Neuron (in vitro differentiated cells): ENCODE measurements around the gene PODXL.

Source experiments
- H2AFZ ChIP-seq: one replicate; pipeline ENCODE4 v1.6.1; 2013; ENCODE audit warnings: low read depth, mild to moderate bottlenecking, inconsistent platforms, low read length, moderate library complexity
- H3K27me3 ChIP-seq: one replicate; pipeline ENCODE4 v1.6.1; 2013; ENCODE audit warnings: low read length; ENCODE audit not compliant: insufficient read depth
- H3K36me3 ChIP-seq: one replicate; pipeline ENCODE4 v1.6.1; 2013; ENCODE audit warnings: low read length; ENCODE audit not compliant: insufficient read depth
- H3K4me1 ChIP-seq: one replicate; pipeline ENCODE4 v1.6.1; 2013; ENCODE audit warnings: low read length; ENCODE audit not compliant: insufficient read depth
- H3K4me3 ChIP-seq: 2 replicates; pipeline ENCODE4 v1.5.1; 2013; ENCODE audit warnings: mild to moderate bottlenecking, low read length, moderate library complexity
- H3K9me3 ChIP-seq: one replicate; pipeline ENCODE4 v1.6.1; 2013; ENCODE audit warnings: low read length

The PODXL gene

GRCh38 chr7:131454498-131454897, 101.9 kb downstream of the PODXL start:
- H3K36me3 ChIP-seq = peaks cover 23% of the 10 kb centered on the region
- no peaks in the 10 kb centered on the region for H3K4me1 ChIP-seq
- H2AFZ ChIP-seq = no peak overlapping the region
- no peaks in the 10 kb centered on the region for H3K27me3 ChIP-seq
- H3K9me3 ChIP-seq = no peaks in the 10 kb centered on the region
- no peak overlapping the region for H3K4me3 ChIP-seq
